Fibroblast of the aortic adventitia (primary cell): ENCODE data around the gene UGT1A3. TPM values are rescaled to one million over a fixed set of nuclear protein-coding genes. Genes with fewer than 3 reads are reported as not detected.

Experiments used
- DNase-seq: peaks from one replicate; pipeline ENCODE4 v3.0.0-alpha.2; 2010; ENCODE audit warnings: low read depth
- H3K4me3 ChIP-seq: 2 replicates; pipeline ENCODE4 v1.5.1; 2011; ENCODE audit warnings: low read depth, mild to moderate bottlenecking, control low read depth, low read length, moderate library complexity
- total RNA-seq: library from RNA; depleted of rRNA; stranded (reverse); fragments of >200 nt; gene quantifications from 2 replicates; pipeline ENCODE4 v1.2.3, GENCODE V29; 2012; ENCODE audit warnings: low replicate concordance
- TF ChIP-seq, protein P1 (sequence below): IDR thresholded peaks from 2 replicates; pipeline ENCODE4 v1.5.1; 2011; ENCODE audit warnings: mild to moderate bottlenecking, low read length, control low read depth, inconsistent platforms; ENCODE audit not compliant: insufficient read depth

Gene UGT1A3
- total RNA-seq, 1 donor = not detected

DNA sequence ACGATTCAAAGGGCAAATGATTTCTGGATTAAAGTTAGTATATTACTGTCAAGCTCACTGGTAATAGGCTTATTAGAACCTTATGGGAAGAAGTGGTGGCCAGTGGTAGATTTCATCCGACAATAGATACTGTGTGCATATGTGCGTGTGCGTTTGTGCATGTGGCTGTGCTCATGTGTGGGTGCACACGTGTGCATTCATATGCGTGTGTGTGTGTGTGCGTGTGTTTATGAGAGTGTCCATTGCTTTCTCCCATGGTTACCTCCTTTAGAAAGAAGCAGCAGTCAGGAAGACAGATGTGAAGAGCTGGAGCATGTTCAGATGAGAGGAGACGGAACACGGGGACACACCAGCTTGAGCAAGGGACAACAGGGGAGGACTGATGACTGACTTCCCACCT, 40.4 kb downstream of the UGT1A3 start:
- DNase-seq = no peak
- TF ChIP-seq, protein P1, sequence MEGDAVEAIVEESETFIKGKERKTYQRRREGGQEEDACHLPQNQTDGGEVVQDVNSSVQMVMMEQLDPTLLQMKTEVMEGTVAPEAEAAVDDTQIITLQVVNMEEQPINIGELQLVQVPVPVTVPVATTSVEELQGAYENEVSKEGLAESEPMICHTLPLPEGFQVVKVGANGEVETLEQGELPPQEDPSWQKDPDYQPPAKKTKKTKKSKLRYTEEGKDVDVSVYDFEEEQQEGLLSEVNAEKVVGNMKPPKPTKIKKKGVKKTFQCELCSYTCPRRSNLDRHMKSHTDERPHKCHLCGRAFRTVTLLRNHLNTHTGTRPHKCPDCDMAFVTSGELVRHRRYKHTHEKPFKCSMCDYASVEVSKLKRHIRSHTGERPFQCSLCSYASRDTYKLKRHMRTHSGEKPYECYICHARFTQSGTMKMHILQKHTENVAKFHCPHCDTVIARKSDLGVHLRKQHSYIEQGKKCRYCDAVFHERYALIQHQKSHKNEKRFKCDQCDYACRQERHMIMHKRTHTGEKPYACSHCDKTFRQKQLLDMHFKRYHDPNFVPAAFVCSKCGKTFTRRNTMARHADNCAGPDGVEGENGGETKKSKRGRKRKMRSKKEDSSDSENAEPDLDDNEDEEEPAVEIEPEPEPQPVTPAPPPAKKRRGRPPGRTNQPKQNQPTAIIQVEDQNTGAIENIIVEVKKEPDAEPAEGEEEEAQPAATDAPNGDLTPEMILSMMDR = no peak
- no peak overlapping the region for H3K4me3 ChIP-seq

DNA sequence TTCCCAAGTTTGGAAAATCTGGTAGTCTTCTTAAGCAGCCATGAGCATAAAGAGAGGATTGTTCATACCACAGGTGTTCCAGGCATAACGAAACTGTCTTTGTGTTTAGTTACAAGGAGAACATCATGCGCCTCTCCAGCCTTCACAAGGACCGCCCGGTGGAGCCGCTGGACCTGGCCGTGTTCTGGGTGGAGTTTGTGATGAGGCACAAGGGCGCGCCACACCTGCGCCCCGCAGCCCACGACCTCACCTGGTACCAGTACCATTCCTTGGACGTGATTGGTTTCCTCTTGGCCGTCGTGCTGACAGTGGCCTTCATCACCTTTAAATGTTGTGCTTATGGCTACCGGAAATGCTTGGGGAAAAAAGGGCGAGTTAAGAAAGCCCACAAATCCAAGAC, 43.3 kb downstream of the UGT1A3 start:
- DNase-seq = no peak
- TF ChIP-seq, protein P1 = no peak
- H3K4me3 ChIP-seq = no peak overlapping the region

DNA sequence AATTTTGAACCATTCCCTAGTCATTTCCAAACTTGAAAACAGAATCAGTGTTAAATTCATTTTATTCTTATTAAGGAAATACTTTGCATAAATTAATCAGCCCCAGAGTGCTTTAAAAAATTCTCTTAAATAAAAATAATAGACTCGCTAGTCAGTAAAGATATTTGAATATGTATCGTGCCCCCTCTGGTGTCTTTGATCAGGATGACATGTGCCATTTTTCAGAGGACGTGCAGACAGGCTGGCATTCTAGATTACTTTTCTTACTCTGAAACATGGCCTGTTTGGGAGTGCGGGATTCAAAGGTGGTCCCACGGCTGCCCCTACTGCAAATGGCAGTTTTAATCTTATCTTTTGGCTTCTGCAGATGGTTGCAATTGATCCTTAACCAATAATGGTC, 43.7 kb downstream of the UGT1A3 start:
- TF ChIP-seq, protein P1 = peak; percentile 21
- DNase-seq = peak; percentile 34
- no peak overlapping the region for H3K4me3 ChIP-seq

DNA sequence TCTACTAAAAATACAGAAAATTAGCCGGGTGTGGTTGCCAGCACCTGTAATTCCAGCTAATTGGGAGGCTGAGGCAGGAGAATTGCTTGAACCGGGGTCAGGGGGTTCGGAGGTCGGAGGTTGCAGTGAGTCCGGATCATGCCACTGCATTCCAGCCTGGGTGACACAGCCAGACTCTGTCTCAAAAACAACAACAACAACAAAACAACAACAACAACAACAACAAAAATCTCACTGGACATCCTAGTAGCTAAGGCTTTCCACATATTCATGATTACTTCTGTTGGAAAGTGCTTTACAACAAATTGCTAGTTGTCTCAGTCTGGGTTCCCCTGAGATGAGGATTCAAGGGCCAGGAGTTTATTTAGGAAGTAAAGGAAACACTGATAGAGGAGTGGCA, 45.0 kb downstream of the UGT1A3 start:
- no peak for DNase-seq
- TF ChIP-seq, protein P1 = no peak
- no peak overlapping the region for H3K4me3 ChIP-seq

DNA sequence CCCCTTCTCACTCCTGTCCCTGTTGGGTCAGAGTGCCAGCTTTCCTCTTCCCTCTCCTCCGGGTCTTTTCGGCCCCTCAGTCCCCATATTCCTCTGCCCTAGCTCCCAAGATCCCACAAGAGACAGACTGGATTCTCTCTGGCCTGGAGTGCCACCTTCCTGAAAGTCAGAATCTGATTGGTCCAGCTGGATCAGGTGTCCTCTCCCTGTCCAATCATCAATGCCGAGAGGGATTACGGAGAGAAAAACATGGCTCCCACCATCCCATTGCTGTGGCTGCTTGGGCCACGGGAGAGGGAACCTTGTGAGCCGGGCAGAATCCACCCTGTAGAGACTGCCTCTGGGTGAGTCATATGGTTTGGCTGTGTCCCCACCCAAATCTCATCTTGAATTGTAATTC, 46.6 kb downstream of the UGT1A3 start:
- TF ChIP-seq, protein P1 = no peak
- DNase-seq = no peak

DNA sequence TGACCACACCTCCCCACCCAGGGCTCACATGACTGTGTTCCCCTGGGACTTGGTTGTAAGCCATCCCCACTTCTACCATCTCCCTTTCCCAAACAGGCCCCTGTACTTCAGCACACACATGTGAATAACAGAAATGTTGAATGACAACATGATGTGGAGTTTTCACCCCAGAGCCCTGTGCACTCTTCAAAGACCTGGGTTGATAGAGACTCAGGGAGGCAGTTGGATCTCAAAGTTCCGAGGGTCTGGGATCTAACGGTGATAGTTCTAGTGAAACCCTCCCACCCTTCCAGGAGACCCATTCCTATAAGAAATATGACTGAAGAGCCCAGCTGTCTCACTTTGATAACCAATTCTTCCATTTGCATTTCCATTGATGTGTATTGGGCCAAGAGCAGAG, 49.2 kb downstream of the UGT1A3 start, which contains the start of gene MROH2A:
MROH2A (plus strand) TSS at position 301 of the 400 bp plus-strand sequence. CDS start 1,029 bp downstream, outside the sequence.
- no peak for DNase-seq
- H3K4me3 ChIP-seq = no peak within 1 kb of the TSS
- TF ChIP-seq, protein P1 = no peak

More for the DNA sequence above, 46.6 kb downstream of the UGT1A3 start:
- H3K4me3 ChIP-seq = no peak overlapping the region

DNA sequence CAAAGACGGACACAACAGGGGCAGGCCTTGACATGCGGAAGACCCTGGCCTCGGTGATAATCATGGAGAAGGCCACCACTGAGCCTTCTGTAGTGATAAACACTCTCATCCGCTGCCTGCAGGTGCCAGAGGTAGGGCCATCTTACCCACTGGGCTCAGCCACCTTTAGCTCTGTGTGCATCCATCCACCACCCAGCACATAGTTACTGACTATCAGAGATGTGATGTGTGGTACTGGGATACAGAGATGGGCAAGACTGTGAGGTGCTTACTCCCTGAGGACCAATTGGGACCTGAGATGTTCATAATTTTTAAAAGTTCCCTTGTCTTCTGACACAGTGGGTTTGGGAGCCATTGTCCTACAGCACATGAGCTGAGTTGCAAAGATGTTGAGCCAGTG, 50.9 kb downstream of the UGT1A3 start:
- TF ChIP-seq, protein P1 = no peak

More for the DNA sequence above, 50.9 kb downstream of the UGT1A3 start:
- DNase-seq = no peak
- H3K4me3 ChIP-seq = no peak overlapping the region
